Measurements from ENCODE around the gene TFR2. TPM values are rescaled to one million over a fixed set of nuclear protein-coding genes. Genes with fewer than 3 reads are reported as not detected.

Gene TFR2
- total and polyA plus RNA-seq, 2 of the 13 experiments (the other 11 are each of a cell fraction or from before 2014, with no cell fraction given): 36.9 to 64.2 TPM

GRCh38 chr7:100573691-100574361, 67.5 kb downstream of the TFR2 start, which contains the start of gene SAP25 (continued):
- TF ChIP-seq NFYB (CRISPR knock-in tag; IDR thresholded peaks at IDR 0.05) (no peak), ZNF589 (CRISPR knock-in tag; conservative IDR thresholded peaks at IDR 0.05) (no peak)

DNA sequence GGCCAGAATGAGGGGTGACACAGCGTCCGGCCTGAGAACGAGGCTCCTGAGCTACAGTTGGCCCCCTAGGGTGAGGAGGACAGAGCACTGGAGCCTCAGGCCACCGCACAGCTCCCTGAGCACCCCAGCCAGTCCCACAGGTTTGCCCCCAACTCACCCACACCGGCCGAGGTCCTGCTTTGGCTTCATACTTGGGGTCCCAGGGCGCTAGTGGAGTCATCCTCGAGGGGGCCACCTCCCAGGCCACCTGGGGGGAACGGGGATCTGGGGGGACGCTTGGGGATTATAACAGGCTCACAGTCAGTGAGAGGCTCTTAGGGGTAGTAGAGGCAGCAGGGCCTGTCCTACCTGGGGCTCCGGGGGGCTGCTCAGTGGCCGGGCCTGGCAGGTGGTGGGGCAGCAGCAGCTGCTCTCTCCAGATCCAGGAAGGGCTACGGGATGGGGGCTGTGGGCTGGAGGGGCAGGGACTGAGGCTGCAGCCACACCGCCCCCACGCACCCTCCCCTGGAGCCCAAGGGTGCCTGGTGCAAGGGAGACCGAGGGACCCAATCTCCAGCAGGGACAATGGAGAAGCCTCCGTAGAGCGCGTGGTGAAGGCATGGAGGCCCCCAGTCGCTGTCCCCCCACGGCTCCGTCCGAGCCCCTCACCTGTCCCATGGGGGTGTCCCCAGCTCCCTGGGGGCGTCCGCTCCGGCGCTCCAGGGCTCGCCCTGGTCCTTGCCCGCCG, 68.2 kb downstream of the TFR2 start:
- no peak for FAIRE-seq
- Histone ChIP-seq H3K4me2 (ENCODE audit: low read depth, low read length) (peak overlapping the region; percentile 78; the same call in 1 of the 2 replicates), H3K9me3 (ENCODE audit: low read length) (no peaks in the 10 kb centered on the region), H3K4me3 (replicated peaks in 1 of 3; ENCODE audit: insufficient read depth in 1 of 3, low read depth in 2 of 3, low read length in 3 of 3) (no peak overlapping the region; a peak in 1 of 6 replicates), H4K20me1 (ENCODE audit: insufficient read depth, low read length) (no peaks in the 10 kb centered on the region), H3K79me2 (ENCODE audit: insufficient read depth, low read length) (no peaks in the 10 kb centered on the region), H3K9ac (ENCODE audit: insufficient read depth, low read depth, low read length) (peak overlapping the region; percentile 77; the same call in 1 of the 2 replicates), H3K4me1 (ENCODE audit: insufficient read depth, low read length) (peaks cover 51% of the 10 kb centered on the region), H3K36me3 (replicated peaks in 1 of 2; ENCODE audit: control insufficient read depth in 1 of 2, insufficient read depth in 2 of 2, low read length in 2 of 2) (peaks cover 5 to 14% of the 10 kb centered on the region in 2 experiments; a peak in 1 of 5 replicates), H3K27me3 (ENCODE audit: control insufficient read depth in 1 of 2, insufficient read depth in 2 of 2, low read length in 2 of 2) (no peaks in the 10 kb centered on the region), H2AFZ (ENCODE audit: low read length) (no peak overlapping the region), H3K27ac (ENCODE audit: extremely low read length, insufficient read depth, low read length) (no peak overlapping the region)
- in situ Hi-C loops (cut with HindIII; ENCODE audit: extremely low pct_ligation_motif_present, low pct_unique_long_range_greater_than_20kb) (no loop called here), intact Hi-C loops (cut with micrococcal nuclease; ENCODE audit: unreplicated experiment) (no loop called here)
- WGBS (ENCODE audit: low lambda C conversion rate): 87% methylated on average over 5 of the region's 30 CpGs
- no TSS peak for BruUV-seq (replicated peaks)
- no peak for DNase-seq (ENCODE audit: low spot score)
- ATAC-seq: peak; percentile 2
- CTCF ChIA-PET (ENCODE audit: low intra/inter-chr PET ratio, low total read pairs): interaction anchor here (1.3 kb wide), 1 partner anchor 15 kb away, joined by 4 read pairs; no protein-coding TSS in a partner anchor
- POLR2A ChIA-PET: interaction anchor here (0.8 to 3.3 kb wide), 3 partner anchors 8 to 83 kb away, joined by 3 to 73 read pairs (median 8); partner anchors contain the start of genes FBXO24 and LRCH4
- peak; percentile 97 for TF ChIP-seq AGO1 (IDR thresholded peaks at IDR 0.05; ENCODE audit: low read depth, low read length, poor library complexity, severe bottlenecking)
- TF ChIP-seq SRSF1 (optimal IDR thresholded peaks at IDR 0.05; ENCODE audit: low read depth, low read length): peak; percentile 16
- TF ChIP-seq AGO2 (optimal IDR thresholded peaks at IDR 0.05; ENCODE audit: low read depth, low read length): peak; percentile 79
- no peak for TF ChIP-seq SOX13 (IDR thresholded peaks at IDR 0.05)
- 0 out of 4 replicates have a peak, but pooled peaks of 1 of the 2 experiments have one; percentile 43 for TF ChIP-seq SOX13 (CRISPR knock-in tag; conservative IDR thresholded peaks at IDR 0.05 in 1 of 2, IDR thresholded peaks at IDR 0.05 in 1 of 2)
- TF ChIP-seq HNRNPLL (IDR thresholded peaks at IDR 0.05; ENCODE audit: low read depth, low read length, poor library complexity, severe bottlenecking): peak; percentile 13
- TF ChIP-seq TCF7 (IDR thresholded peaks at IDR 0.05; ENCODE audit: low read depth): no peak
- peak; percentile 4; the same call in 1 of the 2 replicates for TF ChIP-seq AKAP8 (CRISPR knock-in tag; IDR thresholded peaks at IDR 0.05)
- TF ChIP-seq TCF12 (IDR thresholded peaks at IDR 0.05): no peak
- no peak for TF ChIP-seq TCF12 (CRISPR knock-in tag; IDR thresholded peaks at IDR 0.05)
- TF ChIP-seq ZSCAN22 (CRISPR knock-in tag; IDR thresholded peaks at IDR 0.05): no peak
- peak; percentile 15 for TF ChIP-seq POLR2G (IDR thresholded peaks at IDR 0.05; ENCODE audit: low read depth, low read length)
- peak; percentile 8; the same call in 1 of the 2 replicates for TF ChIP-seq RAD21 (CRISPR knock-in tag; IDR thresholded peaks at IDR 0.05)
- peak; percentile 69; the same call in 1 of the 2 replicates for TF ChIP-seq FIP1L1 (IDR thresholded peaks at IDR 0.05; ENCODE audit: borderline replicate concordance, insufficient read depth, low read depth, low read length)
- peak in 1 of 2 experiments; percentile 39; a peak in 1 of 4 replicates for TF ChIP-seq POLR2A (IDR thresholded peaks at IDR 0.05; ENCODE audit: insufficient read depth in 1 of 2, low read depth in 2 of 2, low read length in 2 of 2)
- peak; percentile 82 for TF ChIP-seq HNRNPH1 (optimal IDR thresholded peaks at IDR 0.05; ENCODE audit: low read depth, low read length)
